HepG2 (cell line): Measurements from ENCODE around the gene GOLPH3. TPM values are rescaled to one million over a fixed set of nuclear protein-coding genes. Genes with fewer than 3 reads are reported as not detected.
"Not testable (repeated sequence)": the region's sequence is repeated elsewhere in the genome, so short reads cannot be mapped to it uniquely, and the experiment has no call there.

Experiments
- KMT2A ChIP-seq: sonication (generic); formaldehyde crosslinking; IDR thresholded peaks from 2 replicates; pipeline ENCODE4 v1.4.0; 2020; ENCODE audit warnings: missing genetic modification reagents
- MYC ChIP-seq: sonication (generic); formaldehyde crosslinking; IDR thresholded peaks from 2 replicates; pipeline ENCODE4 v1.9.0; 2021; ENCODE audit warnings: missing genetic modification reagents, borderline replicate concordance
- PHF8 ChIP-seq: sonication (generic); formaldehyde crosslinking; IDR thresholded peaks from 2 replicates; pipeline ENCODE4 v1.5.0; 2020; ENCODE audit warnings: missing genetic modification reagents
- ZBTB38 ChIP-seq: sonication (generic); formaldehyde crosslinking; IDR thresholded peaks from 2 replicates; pipeline ENCODE4 v1.5.1; 2020; ENCODE audit warnings: mild to moderate bottlenecking, missing genetic modification reagents
- ZBTB40 ChIP-seq, 2 experiments: fragments of 450-650 bp in 1 of 2; sonication (generic) in 1 of 2; formaldehyde crosslinking in 1 of 2; IDR thresholded peaks; 2 replicates each; pipeline versions ENCODE4 v1.6.1 to v1.8.0; 2016 to 2022; ENCODE audit warnings: antibody characterized with exemption in 1 of 2, mild to moderate bottlenecking in 1 of 2, missing genetic modification reagents in 1 of 2
- ZNF275 ChIP-seq: sonication (generic); formaldehyde crosslinking; IDR thresholded peaks from 2 replicates; pipeline ENCODE4 v1.8.0; 2022; ENCODE audit warnings: missing genetic modification reagents, mild to moderate bottlenecking, inconsistent platforms, borderline replicate concordance
- ZNF574 ChIP-seq: sonication (generic); formaldehyde crosslinking; IDR thresholded peaks from 2 replicates; pipeline ENCODE4 v1.4.0; 2020; ENCODE audit warnings: missing genetic modification reagents
- ZNF687 ChIP-seq: sonication (generic); formaldehyde crosslinking; IDR thresholded peaks from 2 replicates; pipeline ENCODE4 v1.5.1; 2020; ENCODE audit warnings: mild to moderate bottlenecking, missing genetic modification reagents, moderate library complexity
- polyA plus RNA-seq, 8 experiments: library from polyadenylated mRNA; depleted of rRNA in 3 of 8; stranded (reverse) in 7 of 8; unstranded in 1 of 8; fragments of >200 nt; fragmentation: Illumina TruSeq in 4 of 8; extraction: Trizol in 4 of 8; gene quantifications; 2 replicates each; pipeline versions ENCODE4 v1.2.1 to v1.2.3, GENCODE V29; 2011 to 2016; ENCODE audit warnings: low read depth in 4 of 8, missing spikeins in 1 of 8, mixed read lengths in 1 of 8; ENCODE audit not compliant: insufficient read depth in 1 of 8
- total RNA-seq, 5 experiments: library from RNA; depleted of rRNA; stranded (reverse); fragments of >200 nt; fragmentation: Illumina TruSeq; extraction: Trizol; gene quantifications; 2 replicates each; pipeline ENCODE4 v1.2.3, GENCODE V29; 2016; ENCODE audit warnings: low read depth in 1 of 5

Gene GOLPH3
- total and polyA plus RNA-seq, 2 of the 13 experiments (the other 11 are each of a cell fraction or from before 2014, with no cell fraction given), result 59.5 to 84.5 TPM

- TF ChIP-seq ZNF574 (CRISPR knock-in tag) (0 out of 2 replicates have a peak, but pooled peaks have one; percentile 39), MYC (CRISPR knock-in tag) (peak; percentile 26; the same call in 1 of the 2 replicates), ZNF687 (peak; percentile 49), PHF8 (CRISPR knock-in tag) (peak; percentile 32; the same call in 1 of the 2 replicates), ZNF275 (0 out of 2 replicates have a peak, but pooled peaks have one; percentile 38), ZBTB40 (CRISPR knock-in tag; IDR thresholded peaks at IDR 0.05) (0 out of 2 replicates have a peak, but pooled peaks have one; percentile 41), KMT2A (CRISPR knock-in tag) (peak; percentile 68; the same call in 1 of the 2 replicates), ZBTB38 (CRISPR knock-in tag) (0 out of 2 replicates have a peak, but pooled peaks have one; percentile 27)
- TF ChIP-seq ZBTB40 (IDR thresholded peaks at IDR 0.05), result not testable (repeated sequence)
Measured at GRCh38 chr5:32172186-32172911, 1.8 kb downstream of the GOLPH3 start (continued).
